ENCODE results near the gene KANSL1.

Gene KANSL1

GRCh38 chr17:46057366-46057765 lies 135.9 kb downstream of the KANSL1 start:
- no peaks in the 10 kb centered on the region for H3K9me3 ChIP-seq (ENCODE audit: control insufficient read depth, insufficient read depth, low read length)
- peaks cover 43% of the 10 kb centered on the region for H3K36me3 ChIP-seq (ENCODE audit: control insufficient read depth, low read length)
- TF ChIP-seq EZH2phosphoT487 (IDR thresholded peaks at IDR 0.05; ENCODE audit: borderline replicate concordance, low read length): no peak
- no peak for TF ChIP-seq CTCF (IDR thresholded peaks at IDR 0.05; ENCODE audit: low read depth, low read length, poor library complexity, severe bottlenecking)
- no peaks in the 10 kb centered on the region for H3K27me3 ChIP-seq (ENCODE audit: control insufficient read depth, low read length)
- no peak overlapping the region for H3K27ac ChIP-seq (ENCODE audit: low read depth, low read length)
- H3K9me2 ChIP-seq (replicated peaks; ENCODE audit: control insufficient read depth, low read length): no peaks in the 10 kb centered on the region
- H3K79me2 ChIP-seq (ENCODE audit: control insufficient read depth, low read length): peaks cover 9% of the 10 kb centered on the region; the same call in 1 of the 2 replicates
- H4K20me1 ChIP-seq (ENCODE audit: control insufficient read depth, insufficient read depth, low read depth, low read length): no peaks in the 10 kb centered on the region
- no peaks in the 10 kb centered on the region for H3K4me1 ChIP-seq (ENCODE audit: control insufficient read depth, low read length)
- no peaks in the 10 kb centered on the region for H3F3A ChIP-seq (ENCODE audit: control insufficient read depth, insufficient read depth)
- no peak overlapping the region for H3K4me3 ChIP-seq (ENCODE audit: low read length)
- no peak overlapping the region for H3K4me2 ChIP-seq (ENCODE audit: low read length)

DNA sequence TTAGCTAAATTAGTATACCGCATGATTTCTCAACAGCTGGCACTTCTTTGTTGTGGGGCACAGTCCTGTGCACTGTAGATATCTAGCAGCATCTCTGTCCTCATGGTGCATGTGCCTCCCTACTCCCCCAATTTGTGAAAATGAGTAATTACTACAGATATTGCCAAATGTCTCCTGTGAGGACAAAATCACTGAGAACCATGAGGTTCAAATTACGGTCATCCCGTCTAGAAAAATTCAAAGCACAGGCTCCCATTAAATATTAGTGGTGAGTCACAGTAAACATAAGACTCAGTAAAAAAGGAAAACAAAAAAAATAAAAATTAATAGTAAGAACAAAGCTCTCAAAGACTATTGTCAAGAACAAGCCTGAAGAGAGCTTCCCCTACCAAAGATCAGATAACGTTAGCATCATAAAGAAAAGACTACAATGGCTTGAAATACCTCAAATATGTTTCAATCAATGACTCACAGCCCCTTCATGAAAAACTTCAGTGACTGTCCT lies 136.4 kb downstream of the KANSL1 start:
- H3K9me2 ChIP-seq (replicated peaks; ENCODE audit: control insufficient read depth, low read length): no peaks in the 10 kb centered on the region
- H3K27me3 ChIP-seq (ENCODE audit: control insufficient read depth, low read length): no peaks in the 10 kb centered on the region
- H3K4me3 ChIP-seq (ENCODE audit: low read length): no peak overlapping the region
- no peaks in the 10 kb centered on the region for H3F3A ChIP-seq (ENCODE audit: control insufficient read depth, insufficient read depth)
- H3K27ac ChIP-seq (ENCODE audit: low read depth, low read length): no peak overlapping the region
- no peak overlapping the region for H3K4me2 ChIP-seq (ENCODE audit: low read length)
- no peak for TF ChIP-seq CTCF (IDR thresholded peaks at IDR 0.05; ENCODE audit: low read depth, low read length, poor library complexity, severe bottlenecking)
- no peak for TF ChIP-seq EZH2phosphoT487 (IDR thresholded peaks at IDR 0.05; ENCODE audit: borderline replicate concordance, low read length)
- H4K20me1 ChIP-seq (ENCODE audit: control insufficient read depth, insufficient read depth, low read depth, low read length): no peaks in the 10 kb centered on the region
- no peaks in the 10 kb centered on the region for H3K9me3 ChIP-seq (ENCODE audit: control insufficient read depth, insufficient read depth, low read length)
- peaks cover 48% of the 10 kb centered on the region for H3K36me3 ChIP-seq (ENCODE audit: control insufficient read depth, low read length)
- H3K79me2 ChIP-seq (ENCODE audit: control insufficient read depth, low read length): peaks cover 9% of the 10 kb centered on the region; the same call in 1 of the 2 replicates
- H3K4me1 ChIP-seq (ENCODE audit: control insufficient read depth, low read length): no peaks in the 10 kb centered on the region

DNA sequence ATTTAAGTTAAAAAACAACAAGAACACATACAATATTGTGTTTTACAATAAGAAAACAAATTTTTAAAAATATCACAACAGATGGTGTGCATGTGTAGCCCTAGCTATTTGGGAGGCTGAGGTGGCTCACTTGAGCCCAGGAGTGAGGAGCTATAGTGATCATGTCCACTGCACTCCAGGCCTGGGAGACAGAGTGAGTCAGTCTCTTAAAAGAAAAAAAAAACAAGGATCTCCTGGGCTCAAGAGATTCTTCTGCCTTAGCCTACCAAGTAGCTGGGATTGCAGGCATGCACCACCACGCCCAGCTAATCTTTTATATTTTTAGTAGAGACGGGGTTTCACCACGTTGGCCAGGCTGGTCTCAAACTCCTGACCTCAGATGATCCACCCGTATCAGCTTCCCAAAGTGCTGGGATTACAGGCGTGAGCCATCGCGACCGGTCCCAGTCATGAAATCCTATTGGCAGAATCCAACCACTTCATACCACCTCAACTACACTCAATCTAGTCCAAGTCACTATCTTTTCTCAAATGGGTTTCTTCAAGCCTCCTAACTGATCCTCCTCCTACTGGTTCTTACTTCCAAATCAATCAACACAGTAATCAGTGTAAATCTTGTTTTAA lies 139.2 kb downstream of the KANSL1 start:
- Histone ChIP-seq H3K4me3 (ENCODE audit: low read length) (no peak overlapping the region), H3K27ac (ENCODE audit: low read depth, low read length) (no peak overlapping the region), H4K20me1 (ENCODE audit: control insufficient read depth, insufficient read depth, low read depth, low read length) (no peaks in the 10 kb centered on the region), H3K4me2 (ENCODE audit: low read length) (no peak overlapping the region), H3K9me2 (replicated peaks; ENCODE audit: control insufficient read depth, low read length) (no peaks in the 10 kb centered on the region), H3K36me3 (ENCODE audit: control insufficient read depth, low read length) (peaks cover 56% of the 10 kb centered on the region), H3K79me2 (ENCODE audit: control insufficient read depth, low read length) (peaks cover 6% of the 10 kb centered on the region), H3K9me3 (ENCODE audit: control insufficient read depth, insufficient read depth, low read length) (no peaks in the 10 kb centered on the region), H3K4me1 (ENCODE audit: control insufficient read depth, low read length) (no peaks in the 10 kb centered on the region), H3F3A (ENCODE audit: control insufficient read depth, insufficient read depth) (no peaks in the 10 kb centered on the region), H3K27me3 (ENCODE audit: control insufficient read depth, low read length) (no peaks in the 10 kb centered on the region)
- TF ChIP-seq EZH2phosphoT487 (IDR thresholded peaks at IDR 0.05; ENCODE audit: borderline replicate concordance, low read length): no peak

GRCh38 chr17:46049656-46050055 lies 143.6 kb downstream of the KANSL1 start:
- H3K4me1 ChIP-seq (ENCODE audit: control insufficient read depth, low read length): no peaks in the 10 kb centered on the region
- no peaks in the 10 kb centered on the region; the same call in 1 of the 2 replicates for H3K79me2 ChIP-seq (ENCODE audit: control insufficient read depth, low read length)
- H3K27ac ChIP-seq (ENCODE audit: low read depth, low read length): no peak overlapping the region
- H3F3A ChIP-seq (ENCODE audit: control insufficient read depth, insufficient read depth): peaks cover 8% of the 10 kb centered on the region
- H3K36me3 ChIP-seq (ENCODE audit: control insufficient read depth, low read length): peaks cover 68% of the 10 kb centered on the region
- H3K4me2 ChIP-seq (ENCODE audit: low read length): no peak overlapping the region
- H3K9me2 ChIP-seq (replicated peaks; ENCODE audit: control insufficient read depth, low read length): no peaks in the 10 kb centered on the region
- TF ChIP-seq CTCF (IDR thresholded peaks at IDR 0.05; ENCODE audit: low read depth, low read length, poor library complexity, severe bottlenecking) (no peak), EZH2phosphoT487 (IDR thresholded peaks at IDR 0.05; ENCODE audit: borderline replicate concordance, low read length) (no peak)
- no peaks in the 10 kb centered on the region for H4K20me1 ChIP-seq (ENCODE audit: control insufficient read depth, insufficient read depth, low read depth, low read length)
- H3K9me3 ChIP-seq (ENCODE audit: control insufficient read depth, insufficient read depth, low read length): no peaks in the 10 kb centered on the region
- H3K4me3 ChIP-seq (ENCODE audit: low read length): no peak overlapping the region
- H3K27me3 ChIP-seq (ENCODE audit: control insufficient read depth, low read length): no peaks in the 10 kb centered on the region

All from DOHH2 (cell line).